HG03457 (cell line): ENCODE measurements around the gene MON1A.
"Not testable (repeated sequence)": the region's sequence is repeated elsewhere in the genome, so short reads cannot be mapped to it uniquely, and the experiment has no call there.

Source experiments
- ATAC-seq: cut with Tn5 transposase; IDR thresholded peaks from one replicate; pipeline ENCODE4 v1.9.1; 2021; ENCODE audit warnings: moderate number of reproducible peaks; ENCODE audit not compliant: unreplicated experiment

Gene MON1A

DNA sequence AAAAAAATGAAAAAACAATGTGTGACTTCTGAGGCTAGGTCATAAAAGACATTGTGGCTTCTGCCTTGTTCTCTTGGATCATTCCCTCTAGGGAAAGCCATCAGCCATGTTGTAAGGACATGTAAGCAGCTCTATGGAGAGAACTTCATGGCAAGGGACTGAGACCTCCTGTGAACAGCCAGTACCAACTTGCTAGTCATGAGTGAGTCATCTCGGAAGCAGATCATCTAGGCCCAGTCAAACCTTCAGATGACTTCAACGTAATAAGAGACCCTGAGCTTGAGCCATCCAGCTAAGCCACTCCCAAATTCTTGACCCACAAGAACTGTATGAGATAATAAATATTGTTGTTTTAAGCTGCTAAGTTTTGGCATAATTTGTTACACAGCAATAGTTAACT, 4.9 kb downstream of the MON1A start:
- ATAC-seq = no peak

DNA sequence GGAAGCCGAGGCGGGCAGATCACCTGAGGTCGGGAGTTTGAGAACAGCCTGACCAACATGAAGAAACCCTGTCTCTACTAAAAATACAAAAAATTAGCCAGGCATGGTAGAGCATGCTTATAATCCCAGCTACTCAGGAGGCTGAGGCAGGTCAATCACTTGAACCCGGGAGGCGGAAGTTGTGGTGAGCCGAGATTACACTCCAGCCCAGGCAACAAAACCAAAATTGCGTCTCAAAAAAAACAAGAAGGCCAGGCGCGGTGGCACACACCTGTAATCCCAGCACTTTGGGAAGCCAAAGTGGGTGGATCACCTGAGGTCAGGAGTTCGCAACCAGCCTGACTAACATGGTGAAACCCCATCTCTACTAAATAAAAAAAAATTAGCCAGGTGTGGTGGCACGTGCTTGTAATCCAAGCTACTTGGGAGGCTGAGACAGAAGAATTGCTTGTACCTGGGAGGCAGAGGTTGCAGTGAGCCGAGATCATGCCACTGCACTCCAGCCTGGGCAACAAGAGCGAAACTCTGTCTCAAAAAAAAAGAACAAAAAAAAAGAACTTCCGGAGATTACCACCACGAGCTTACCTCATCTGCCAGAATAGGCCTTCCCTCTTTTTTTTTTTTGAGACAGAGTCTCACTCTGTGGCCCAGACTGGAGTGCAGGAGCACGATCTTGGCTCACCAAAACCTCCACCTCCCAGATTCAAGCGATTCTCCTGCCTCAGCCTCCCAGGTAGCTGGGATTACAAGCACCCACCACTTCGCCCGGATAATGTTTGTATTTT, 11.6 kb downstream of the MON1A start:
- not testable (repeated sequence) for ATAC-seq

GRCh38 chr3:49916686-49917085, 12.9 kb downstream of the MON1A start:
- no peak for ATAC-seq

DNA sequence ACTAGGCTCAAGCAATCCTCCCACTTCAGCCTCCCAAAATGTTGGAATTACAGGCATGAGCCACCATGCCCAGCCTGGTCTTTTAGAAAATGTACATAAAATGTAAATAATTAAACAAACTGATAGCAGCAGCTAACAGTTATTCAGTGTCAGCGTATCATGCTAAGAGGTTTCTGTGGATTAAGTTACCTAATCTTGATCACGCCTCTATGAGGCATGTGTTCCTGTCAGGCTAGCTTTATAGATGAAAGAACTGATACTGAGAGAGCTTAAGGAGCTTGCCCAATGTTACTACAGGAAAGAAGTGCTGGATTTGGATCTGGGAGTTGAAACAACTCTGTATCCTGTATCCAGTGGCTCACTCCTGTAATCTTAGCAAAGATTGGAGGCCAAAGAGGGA, 14.7 kb downstream of the MON1A start:
- no peak for ATAC-seq

GRCh38 chr3:49912881-49913281, 16.7 kb downstream of the MON1A start:
- ATAC-seq = no peak

GRCh38 chr3:49911611-49912010, 18.0 kb downstream of the MON1A start:
- no peak for ATAC-seq

DNA sequence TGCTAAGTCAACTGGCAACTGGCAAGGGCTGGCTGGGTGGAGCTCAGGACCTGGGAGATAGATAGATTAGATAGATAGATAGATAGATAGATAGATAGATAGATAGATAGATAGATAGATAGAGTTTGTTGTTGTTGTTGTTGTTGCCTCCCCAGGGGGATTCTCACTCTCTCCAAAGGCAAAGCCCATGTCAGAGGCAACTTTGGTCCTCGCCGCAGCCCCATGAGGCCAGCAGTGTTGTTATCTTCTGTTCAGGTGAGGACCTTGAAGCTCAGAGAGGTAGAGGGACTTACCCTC, 18.5 kb downstream of the MON1A start:
- ATAC-seq = no peak

DNA sequence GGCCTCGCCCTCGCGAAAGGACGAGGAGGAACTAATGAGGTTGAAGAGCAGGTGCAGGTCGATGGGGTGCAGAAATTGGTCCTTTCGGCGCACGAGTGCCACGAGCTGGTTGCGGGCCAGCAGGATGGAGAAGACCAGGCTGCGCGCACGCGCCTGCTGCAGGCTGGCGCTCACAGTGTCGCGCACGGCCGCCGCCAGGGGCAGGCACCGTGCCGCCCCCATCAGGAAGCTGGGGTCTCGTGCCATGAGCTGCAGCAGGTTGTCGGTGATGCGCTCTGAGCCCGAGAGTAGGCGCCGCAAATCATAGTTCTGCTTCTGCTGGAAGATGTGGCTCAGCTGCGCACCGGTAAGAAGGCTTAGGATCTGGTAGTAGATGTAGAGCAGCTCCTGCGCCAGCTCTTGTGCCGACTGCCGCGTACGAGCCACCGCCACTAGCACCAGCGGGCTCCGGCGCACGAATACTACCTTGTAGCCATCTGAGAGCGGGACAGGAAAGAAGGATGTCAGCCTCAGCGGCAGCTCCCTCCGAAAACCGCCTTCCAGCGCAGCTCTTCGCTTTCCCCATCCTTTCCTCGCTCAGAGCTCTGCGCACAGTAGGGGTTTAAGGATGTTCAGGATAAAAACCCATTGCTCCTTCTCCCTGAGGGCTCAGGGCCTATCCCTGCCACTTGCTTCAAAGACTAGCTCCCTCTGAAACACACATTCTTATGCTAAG, 19.0 kb downstream of the MON1A start:
- no peak for ATAC-seq

GRCh38 chr3:49908373-49909199, 21.0 kb downstream of the MON1A start:
- no peak for ATAC-seq

DNA sequence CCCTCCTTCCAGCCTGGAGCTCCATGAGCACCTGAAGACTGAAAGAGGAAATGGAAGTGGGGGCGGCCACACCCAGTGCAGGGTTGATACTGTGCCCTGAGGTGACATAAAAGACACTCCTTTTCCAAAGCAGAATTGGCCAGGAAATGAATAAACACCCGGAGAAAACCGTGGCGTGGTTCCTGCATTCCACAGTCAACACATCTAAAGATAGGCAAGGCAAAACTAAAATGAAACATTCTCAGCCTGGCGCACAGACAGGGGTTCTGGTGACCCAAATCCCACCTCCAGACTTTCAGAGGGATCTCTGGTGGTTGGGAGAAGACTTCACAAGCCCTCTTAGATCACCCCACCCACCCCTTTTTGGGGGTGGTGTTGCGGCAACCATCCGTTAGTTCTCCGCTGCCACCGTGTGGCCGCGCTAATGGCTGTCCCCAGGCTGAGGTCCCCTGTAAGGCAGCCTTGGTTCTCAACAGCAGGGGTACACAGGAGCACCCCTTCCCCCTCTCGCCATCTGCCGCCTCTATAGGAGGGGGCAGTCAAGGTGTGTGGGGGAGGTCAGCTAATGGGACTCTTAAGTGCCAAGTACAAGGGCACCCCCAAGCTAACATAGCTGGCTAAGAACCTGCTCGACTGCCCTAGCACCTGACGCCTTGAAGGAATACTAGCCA, 23.4 kb downstream of the MON1A start:
- ATAC-seq = no peak

- ATAC-seq = not testable (repeated sequence)
These were observed 25.2 kb downstream of the MON1A start for GRCh38 chr3:49904448-49904847.

DNA sequence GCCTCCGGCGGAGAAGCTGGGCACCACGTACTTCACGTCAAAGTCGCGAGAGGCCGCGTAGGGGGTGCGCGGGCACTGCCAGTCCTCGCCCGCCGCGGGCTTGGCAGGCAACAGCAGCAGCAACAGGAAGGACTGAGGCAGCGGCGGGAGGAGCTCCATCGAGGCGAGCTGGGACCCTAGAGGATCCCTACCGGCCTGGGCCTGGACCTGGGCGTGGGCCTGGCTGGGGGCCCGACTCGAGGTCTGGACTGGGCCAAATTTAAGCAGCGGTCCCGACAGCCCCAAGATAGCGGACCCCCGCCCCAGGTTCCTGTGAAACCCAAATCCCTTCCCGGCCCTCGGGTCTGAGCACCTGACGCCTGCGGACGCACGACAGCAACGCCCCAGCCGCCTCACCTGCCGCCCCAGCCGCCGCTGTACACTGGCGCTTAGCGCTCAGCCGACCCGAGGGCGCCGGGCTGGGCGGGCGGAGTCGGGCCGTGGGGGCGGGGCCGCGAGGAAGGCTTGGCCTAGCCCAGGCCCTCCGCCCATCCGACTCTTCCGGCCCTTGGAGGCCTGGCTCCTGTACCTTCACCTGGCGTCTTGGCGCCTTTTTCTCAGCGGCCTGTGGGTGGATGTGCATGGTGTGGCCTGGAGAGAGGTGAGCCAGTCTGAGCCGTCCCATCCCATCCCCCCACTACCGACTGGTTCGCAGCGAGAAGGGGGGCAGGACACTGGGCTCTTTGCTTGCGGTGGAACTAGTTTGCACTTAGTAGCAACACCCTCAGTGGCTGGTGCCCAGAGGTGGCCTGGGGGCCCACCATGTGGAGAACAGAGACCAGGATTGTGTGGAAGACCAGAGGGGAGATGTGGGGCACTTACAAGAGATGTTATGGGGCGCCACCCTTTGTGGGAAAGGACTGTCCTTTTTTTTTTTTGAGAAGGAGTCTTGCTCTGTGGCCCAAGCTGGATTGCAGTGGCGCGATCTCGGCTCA, 25.9 kb downstream of the MON1A start, which contains the start of gene MST1R:
TSS of gene MST1R (minus strand) at position 423 of the 974 bp plus-strand sequence. CDS start at position 159, 264 bp downstream.
- no peak for ATAC-seq

DNA sequence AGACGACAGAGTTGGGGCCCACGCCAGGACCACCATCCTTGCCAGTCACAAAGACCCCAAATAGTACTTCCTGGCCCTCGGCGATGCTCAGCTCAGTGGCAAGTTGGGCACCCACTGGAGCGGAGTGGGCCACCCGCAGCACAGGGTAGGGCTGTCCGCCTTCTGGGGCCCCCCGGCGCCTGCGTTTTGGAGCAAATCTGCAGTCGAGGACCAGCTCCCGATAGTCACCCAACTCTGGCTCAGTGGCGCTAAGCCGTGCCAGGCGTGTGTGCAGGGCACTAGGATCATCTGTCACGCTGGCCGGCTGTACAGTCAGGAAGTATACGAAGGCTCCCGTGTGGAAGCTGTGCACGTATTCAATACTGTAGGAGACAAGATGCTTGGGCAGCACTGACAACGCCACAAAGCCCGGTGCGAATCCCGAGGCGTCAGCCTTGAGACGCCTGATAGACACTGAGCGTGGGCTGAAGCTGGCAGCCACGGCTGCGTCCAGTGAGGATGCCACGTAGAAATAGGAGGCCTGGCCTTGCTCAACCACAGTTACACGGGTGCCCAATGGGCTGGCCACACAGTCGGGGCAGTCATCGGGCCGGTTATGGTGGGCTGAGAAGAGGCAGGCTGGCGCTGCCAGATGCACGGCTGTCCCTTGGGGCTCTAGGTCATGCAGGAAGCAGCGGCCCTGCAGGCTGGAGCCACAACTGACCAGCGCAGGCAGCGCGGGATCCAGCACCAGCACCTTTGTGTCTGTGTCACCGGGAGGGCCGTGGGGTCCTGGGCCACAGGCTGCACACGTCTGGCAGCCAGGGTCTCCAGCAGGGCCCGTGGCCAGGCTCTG, 26.9 kb downstream of the MON1A start:
- no peak for ATAC-seq

GRCh38 chr3:49901366-49902339, 28.0 kb downstream of the MON1A start:
- no peak for ATAC-seq

- no peak for ATAC-seq
These were observed 29.0 kb downstream of the MON1A start for GRCh38 chr3:49900491-49901153.

- ATAC-seq = no peak
These were observed 29.8 kb downstream of the MON1A start for GRCh38 chr3:49899815-49900214.

GRCh38 chr3:49898991-49899390, 30.6 kb downstream of the MON1A start:
- no peak for ATAC-seq
